Gastrocnemius medialis (tissue), 4 donors: Measurements from ENCODE around the gene GPR12.

Experiments used
- CTCF ChIP-seq, 5 experiments: fragments of 450-650 bp in 3 of 5; fragments of 200-600 bp in 2 of 5; sonication (generic) in 2 of 5; IDR thresholded peaks in 4 of 5; conservative IDR thresholded peaks in 1 of 5; 1 replicate in 4 of 5; 2 replicates in 1 of 5; pipeline ENCODE4 v1.5.1; 2016 to 2019; ENCODE audit warnings: antibody characterized with exemption in 5 of 5, mild to moderate bottlenecking in 3 of 5, moderate library complexity in 3 of 5
- POLR2A ChIP-seq, 2 donors: fragments of 450-650 bp; IDR thresholded peaks; one replicate each; pipeline ENCODE4 v1.6.1; 2017; ENCODE audit warnings: antibody characterized with exemption in 2 of 2, mild to moderate bottlenecking in 2 of 2, moderate library complexity in 2 of 2

DNA sequence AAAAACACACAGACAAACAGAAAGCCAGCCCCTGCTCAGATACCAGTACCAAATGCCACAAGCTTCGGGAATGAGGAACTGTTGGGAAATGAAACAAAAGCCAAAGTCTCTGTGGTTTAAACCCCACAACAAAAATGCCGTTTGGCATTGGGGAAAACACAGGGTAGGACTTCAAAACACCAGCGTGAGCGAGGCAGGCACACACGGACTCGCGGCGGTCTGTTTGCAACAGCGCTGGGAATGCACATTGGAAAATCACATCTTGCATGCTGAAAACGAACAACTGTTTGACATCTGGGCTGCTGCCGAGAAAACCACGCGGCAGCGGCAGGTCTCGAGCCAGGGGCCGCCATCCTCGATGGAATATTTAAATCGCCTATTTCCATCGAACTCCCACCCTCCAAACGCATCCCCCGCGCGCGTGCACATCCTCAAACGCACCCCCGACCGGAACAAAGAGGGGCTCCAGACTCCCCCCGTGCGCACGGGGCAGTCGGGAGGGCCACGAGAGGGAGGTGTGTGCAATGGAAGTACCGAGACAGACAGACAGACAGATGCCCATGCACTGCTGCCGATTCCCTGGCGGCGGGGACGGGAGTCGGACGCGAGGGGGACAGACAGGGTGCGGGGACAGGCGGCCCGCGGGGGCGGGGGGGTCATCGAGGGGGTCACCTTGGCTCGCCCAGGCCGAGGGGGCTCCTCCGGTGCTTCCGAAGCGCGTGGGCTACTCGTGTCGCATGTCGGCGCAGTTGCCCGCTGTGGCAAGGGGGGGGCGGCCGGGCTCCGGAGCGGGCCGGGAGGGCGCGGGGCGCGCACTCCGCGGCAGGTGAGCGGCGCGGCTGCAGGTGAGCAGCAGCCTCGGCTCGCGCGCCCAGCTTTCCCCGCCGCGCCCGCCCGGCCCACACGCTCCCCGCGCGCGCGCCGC lies at the start of gene GPR12:
- TF ChIP-seq CTCF (IDR thresholded peaks at IDR 0.05 in 4 of 5, conservative IDR thresholded peaks at IDR 0.05 in 1 of 5) = no peak
- TF ChIP-seq POLR2A (IDR thresholded peaks at IDR 0.05) = no peak
